ENCODE results near the gene TIMM17B.
"Not testable (repeated sequence)": the region's sequence is repeated elsewhere in the genome, so short reads cannot be mapped to it uniquely, and the experiment has no call there.

The TIMM17B gene

GRCh38 chrX:48894891-48895290 lies 2.7 kb downstream of the TIMM17B start:
- DNase-seq (ENCODE audit: low read depth in 3 of 3): no peak

GRCh38 chrX:48893556-48894348 lies 3.8 kb downstream of the TIMM17B start:
- no peak for DNase-seq (ENCODE audit: low read depth in 3 of 3)

GRCh38 chrX:48892896-48893295 lies 4.7 kb downstream of the TIMM17B start:
- no peak for DNase-seq (ENCODE audit: low read depth in 3 of 3)

GRCh38 chrX:48891402-48892288 lies 5.9 kb downstream of the TIMM17B start:
- peak; percentile 48 to 63 (median 62) for DNase-seq (ENCODE audit: low read depth in 3 of 3)

GRCh38 chrX:48890934-48891401 lies 6.6 kb downstream of the TIMM17B start:
- no peak for DNase-seq (ENCODE audit: low read depth in 3 of 3)

- DNase-seq (ENCODE audit: low read depth in 3 of 3): no peak
Observed at GRCh38 chrX:48890296-48890925, 7.2 kb downstream of the TIMM17B start.

GRCh38 chrX:48886586-48886985 lies 11.0 kb downstream of the TIMM17B start:
- not testable (repeated sequence) for DNase-seq (ENCODE audit: low read depth in 3 of 3)

GRCh38 chrX:48883729-48884128 lies 13.8 kb downstream of the TIMM17B start:
- no peak for DNase-seq (ENCODE audit: low read depth in 3 of 3)

GRCh38 chrX:48876944-48877343 lies 20.6 kb downstream of the TIMM17B start:
- not testable (repeated sequence) for DNase-seq (ENCODE audit: low read depth in 3 of 3)

GRCh38 chrX:48872017-48872416 lies 25.6 kb downstream of the TIMM17B start:
- DNase-seq (ENCODE audit: low read depth in 3 of 3): not testable (repeated sequence)

GRCh38 chrX:48864210-48864609 lies 33.4 kb downstream of the TIMM17B start:
- DNase-seq (ENCODE audit: low read depth in 3 of 3): no peak

GRCh38 chrX:48854898-48855297 lies 42.7 kb downstream of the TIMM17B start:
- no peak for DNase-seq (ENCODE audit: low read depth in 3 of 3)

GRCh38 chrX:48854121-48854804 lies 43.3 kb downstream of the TIMM17B start:
- DNase-seq (ENCODE audit: low read depth in 3 of 3): not testable (repeated sequence)

- DNase-seq (ENCODE audit: low read depth in 3 of 3): not testable (repeated sequence)
Observed at GRCh38 chrX:48853494-48853893, 44.1 kb downstream of the TIMM17B start.

- DNase-seq (ENCODE audit: low read depth in 3 of 3): no peak
Observed at GRCh38 chrX:48852857-48853256, 44.7 kb downstream of the TIMM17B start.

GRCh38 chrX:48848847-48849246 lies 48.7 kb downstream of the TIMM17B start:
- no peak for DNase-seq (ENCODE audit: low read depth in 3 of 3)

Data from stimulated activated CD4-positive, alpha-beta T cell treated with anti-CD3 and anti-CD28 coated beads, TNF-alpha, amount 100 ng/mL, for 48 hours (primary cell).